NB4 (cell line): Measurements from ENCODE around the gene RPS6KA4.
A peak's percentile ranks its signal among the peaks of the same experiment; 100 is the strongest.

ENCODE experiments used
- MAX ChIP-seq: IDR thresholded peaks from 2 replicates; pipeline ENCODE4 v1.6.1; 2011; ENCODE audit warnings: low read depth, low read length
- POLR2A ChIP-seq: IDR thresholded peaks from 2 replicates; pipeline ENCODE4 v1.6.1; 2011; ENCODE audit warnings: mild to moderate bottlenecking; ENCODE audit not compliant: insufficient read length; ENCODE audit errors: extremely low read depth

GRCh38 chr11:64339754-64340408 lies 19.1 kb upstream of the RPS6KA4 start, which contains the start of gene CCDC88B:
- no peak for TF ChIP-seq POLR2A
- peak; percentile 4; the same call in 1 of the 2 replicates for TF ChIP-seq MAX
